Measurements from ENCODE around the gene MYH9. TPM values are rescaled to one million over a fixed set of nuclear protein-coding genes. Genes with fewer than 3 reads are reported as not detected.

Gene MYH9
- total and polyA plus RNA-seq, 2 donors (not counting 1 experiment from before 2014, with no cell fraction given): 108 to 554 TPM

DNA sequence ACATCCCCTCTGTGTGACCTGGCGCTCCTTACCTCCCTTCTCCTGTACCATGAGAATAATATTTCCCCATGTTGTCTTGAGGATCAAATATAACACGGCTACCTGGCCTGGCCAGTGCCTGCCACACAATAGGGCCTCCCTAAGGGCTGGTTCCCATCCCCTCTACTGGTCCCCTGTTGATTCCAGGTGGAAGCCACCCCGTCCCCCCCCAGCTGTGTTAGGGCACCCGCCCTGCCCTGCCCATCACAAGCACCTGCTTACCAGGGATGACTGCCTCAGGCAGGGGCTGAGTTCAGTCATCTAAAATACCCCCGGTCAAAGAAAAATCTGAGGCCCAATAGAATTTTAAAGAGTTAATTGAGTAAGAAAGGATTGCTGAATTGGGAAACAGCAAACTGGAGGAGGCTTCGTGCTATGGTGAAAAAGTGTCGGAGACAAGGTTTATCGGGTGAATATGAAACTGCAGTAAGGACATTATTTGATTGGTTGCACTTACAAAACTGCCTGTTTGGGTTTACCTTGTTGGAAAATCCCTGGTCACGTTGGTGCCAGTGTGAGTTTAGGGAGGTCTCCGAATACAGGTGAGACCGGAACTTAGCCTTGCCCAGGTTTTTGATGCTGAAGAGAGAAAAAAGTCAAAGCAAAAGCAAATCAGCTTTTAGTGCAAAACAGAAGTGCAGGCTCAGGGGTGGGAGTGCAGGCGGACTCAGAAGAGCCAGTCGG is 129.7 kb downstream of the MYH9 start:
- H3K79me2 ChIP-seq (ENCODE audit: control insufficient read depth, insufficient read depth, low read length): peaks cover 10% of the 10 kb centered on the region
- ATAC-seq (ENCODE audit: low read depth) (no peak), DNase-seq (no peak)
- H4K20me1 ChIP-seq (ENCODE audit: control insufficient read depth, insufficient read depth, low read length, poor library complexity, severe bottlenecking): no peaks in the 10 kb centered on the region
- H3K9me3 Mint-ChIP-seq (ENCODE audit: insufficient read depth): no peaks in the 10 kb centered on the region
- intact Hi-C loops (cut with micrococcal nuclease): no loop called here
- peaks cover 30% of the 10 kb centered on the region for H3K4me1 Mint-ChIP-seq
- no peak overlapping the region for H3K4me3 Mint-ChIP-seq
- H3K9me3 ChIP-seq (ENCODE audit: control extremely low read depth in 1 of 3, control insufficient read depth in 2 of 3, insufficient read depth in 1 of 3, low read length in 2 of 3): no peaks in the 10 kb centered on the region
- ChIA-PET CTCF (no interaction called here), POLR2A (no interaction called here)
- TF ChIP-seq EZH2 (IDR thresholded peaks at IDR 0.05; ENCODE audit: borderline replicate concordance, insufficient read depth, low read depth, low read length, poor library complexity, severe bottlenecking): no peak
- TF ChIP-seq, protein P1, sequence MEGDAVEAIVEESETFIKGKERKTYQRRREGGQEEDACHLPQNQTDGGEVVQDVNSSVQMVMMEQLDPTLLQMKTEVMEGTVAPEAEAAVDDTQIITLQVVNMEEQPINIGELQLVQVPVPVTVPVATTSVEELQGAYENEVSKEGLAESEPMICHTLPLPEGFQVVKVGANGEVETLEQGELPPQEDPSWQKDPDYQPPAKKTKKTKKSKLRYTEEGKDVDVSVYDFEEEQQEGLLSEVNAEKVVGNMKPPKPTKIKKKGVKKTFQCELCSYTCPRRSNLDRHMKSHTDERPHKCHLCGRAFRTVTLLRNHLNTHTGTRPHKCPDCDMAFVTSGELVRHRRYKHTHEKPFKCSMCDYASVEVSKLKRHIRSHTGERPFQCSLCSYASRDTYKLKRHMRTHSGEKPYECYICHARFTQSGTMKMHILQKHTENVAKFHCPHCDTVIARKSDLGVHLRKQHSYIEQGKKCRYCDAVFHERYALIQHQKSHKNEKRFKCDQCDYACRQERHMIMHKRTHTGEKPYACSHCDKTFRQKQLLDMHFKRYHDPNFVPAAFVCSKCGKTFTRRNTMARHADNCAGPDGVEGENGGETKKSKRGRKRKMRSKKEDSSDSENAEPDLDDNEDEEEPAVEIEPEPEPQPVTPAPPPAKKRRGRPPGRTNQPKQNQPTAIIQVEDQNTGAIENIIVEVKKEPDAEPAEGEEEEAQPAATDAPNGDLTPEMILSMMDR (IDR thresholded peaks at IDR 0.05): no peak
- H3K27me3 Mint-ChIP-seq: no peaks in the 10 kb centered on the region
- peaks cover 0 to 21% of the 10 kb centered on the region in 2 experiments for H3K36me3 ChIP-seq (replicated peaks in 1 of 2; ENCODE audit: control extremely low read depth in 1 of 2, control insufficient read depth in 1 of 2, extremely low read depth in 1 of 2, insufficient read depth in 2 of 2, low read length in 1 of 2)
- WGBS (ENCODE audit: insufficient coverage): 90% methylated on average over 11 of the region's 13 CpGs
- peak overlapping the region; percentile 46 for H3K27ac Mint-ChIP-seq
- no peak overlapping the region for H3K27ac ChIP-seq (ENCODE audit: low read length in 2 of 2)
- peaks cover 13 to 20% of the 10 kb centered on the region in 2 donors for H3K4me1 ChIP-seq (ENCODE audit: control insufficient read depth in 2 of 2, insufficient read depth in 2 of 2, low read length in 2 of 2)
- no peak overlapping the region for H2AFZ ChIP-seq (ENCODE audit: insufficient read depth, low read depth, low read length, poor library complexity, severe bottlenecking)
- no peak overlapping the region for H3K9ac ChIP-seq (ENCODE audit: low read length)
- H3K4me3 ChIP-seq (ENCODE audit: control extremely low read depth in 1 of 5, extremely low read depth in 1 of 5, insufficient read depth in 1 of 5, low read depth in 2 of 5, low read length in 4 of 5): no peak overlapping the region
- no peak overlapping the region for H3K4me2 ChIP-seq (replicated peaks; ENCODE audit: low read depth, low read length, poor library complexity, severe bottlenecking)
- no peaks in the 10 kb centered on the region for H3K27me3 ChIP-seq (replicated peaks in 1 of 4; ENCODE audit: control extremely low read depth in 1 of 4, control insufficient read depth in 3 of 4, insufficient read depth in 4 of 4, low read length in 3 of 4)

DNA sequence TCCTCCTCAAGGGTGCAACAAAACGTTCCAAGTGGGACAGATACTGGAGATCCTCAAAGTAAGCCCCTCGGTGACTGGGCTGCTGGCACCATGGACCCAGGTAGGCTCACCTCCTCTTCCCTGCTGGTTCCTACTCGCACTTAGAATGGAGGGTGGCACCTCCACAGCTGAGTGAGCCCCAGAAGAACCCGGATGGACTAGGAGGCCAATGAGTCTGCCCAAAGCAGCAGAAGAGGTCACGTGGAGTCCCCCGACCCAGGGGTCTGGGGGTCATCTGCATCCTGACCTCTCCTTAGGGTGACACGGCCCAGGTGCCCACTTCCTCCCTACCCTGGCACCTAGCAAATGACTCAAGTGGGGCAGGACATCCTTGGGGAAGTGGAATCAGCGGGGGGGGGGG is 130.5 kb downstream of the MYH9 start:
- intact Hi-C loops (cut with micrococcal nuclease): no loop called here
- ATAC-seq (ENCODE audit: low read depth) (no peak), DNase-seq (no peak)
- H3K27me3 ChIP-seq (replicated peaks in 1 of 4; ENCODE audit: control extremely low read depth in 1 of 4, control insufficient read depth in 3 of 4, insufficient read depth in 4 of 4, low read length in 3 of 4): no peaks in the 10 kb centered on the region
- no peak overlapping the region for H3K9ac ChIP-seq (ENCODE audit: low read length)
- peaks cover 17 to 27% of the 10 kb centered on the region in 2 donors for H3K4me1 ChIP-seq (ENCODE audit: control insufficient read depth in 2 of 2, insufficient read depth in 2 of 2, low read length in 2 of 2)
- no peaks in the 10 kb centered on the region for H4K20me1 ChIP-seq (ENCODE audit: control insufficient read depth, insufficient read depth, low read length, poor library complexity, severe bottlenecking)
- H2AFZ ChIP-seq (ENCODE audit: insufficient read depth, low read depth, low read length, poor library complexity, severe bottlenecking): no peak overlapping the region
- POLR2A ChIA-PET: no interaction called here
- no peak overlapping the region for H3K27ac ChIP-seq (ENCODE audit: low read length in 2 of 2)
- peaks cover 0 to 21% of the 10 kb centered on the region in 2 experiments for H3K36me3 ChIP-seq (replicated peaks in 1 of 2; ENCODE audit: control extremely low read depth in 1 of 2, control insufficient read depth in 1 of 2, extremely low read depth in 1 of 2, insufficient read depth in 2 of 2, low read length in 1 of 2)
- CTCF ChIA-PET: no interaction called here
- peaks cover 16% of the 10 kb centered on the region for H3K79me2 ChIP-seq (ENCODE audit: control insufficient read depth, insufficient read depth, low read length)
- TF ChIP-seq, protein P1 (IDR thresholded peaks at IDR 0.05): no peak
- TF ChIP-seq EZH2 (IDR thresholded peaks at IDR 0.05; ENCODE audit: borderline replicate concordance, insufficient read depth, low read depth, low read length, poor library complexity, severe bottlenecking): no peak
- Mint-ChIP-seq H3K27ac (no peak overlapping the region), H3K27me3 (no peaks in the 10 kb centered on the region), H3K9me3 (ENCODE audit: insufficient read depth) (no peaks in the 10 kb centered on the region), H3K4me3 (no peak overlapping the region), H3K4me1 (peaks cover 38% of the 10 kb centered on the region)
- no peaks in the 10 kb centered on the region for H3K9me3 ChIP-seq (ENCODE audit: control extremely low read depth in 1 of 3, control insufficient read depth in 2 of 3, insufficient read depth in 1 of 3, low read length in 2 of 3)
- no peak overlapping the region for H3K4me3 ChIP-seq (ENCODE audit: control extremely low read depth in 1 of 5, extremely low read depth in 1 of 5, insufficient read depth in 1 of 5, low read depth in 2 of 5, low read length in 4 of 5)
- WGBS (ENCODE audit: insufficient coverage): 95% methylated on average over 6 of the region's 8 CpGs
- no peak overlapping the region for H3K4me2 ChIP-seq (replicated peaks; ENCODE audit: low read depth, low read length, poor library complexity, severe bottlenecking)
